Mucosa of rectum (tissue), 2 donors: ENCODE results near the gene THAP5.

Experiments
- H3K27ac ChIP-seq, 2 donors: one replicate each; pipeline ENCODE4 v1.7.0; 2013; ENCODE audit warnings: inconsistent platforms in 2 of 2, low read depth in 2 of 2, low read length in 2 of 2
- H3K27me3 ChIP-seq, 2 donors: one replicate each; pipeline ENCODE4 v1.7.0; 2013; ENCODE audit warnings: low read length in 2 of 2; ENCODE audit not compliant: control insufficient read depth in 2 of 2, insufficient read depth in 2 of 2
- H3K36me3 ChIP-seq, 2 donors: one replicate each; pipeline ENCODE4 v1.7.0; 2013; ENCODE audit warnings: low read length in 2 of 2; ENCODE audit not compliant: control insufficient read depth in 2 of 2, insufficient read depth in 2 of 2
- H3K4me1 ChIP-seq, 2 donors: one replicate each; pipeline ENCODE4 v1.7.0; 2013; ENCODE audit warnings: low read length in 2 of 2, mild to moderate bottlenecking in 1 of 2; ENCODE audit not compliant: control insufficient read depth in 2 of 2, insufficient read depth in 2 of 2
- H3K4me3 ChIP-seq, 2 donors: one replicate each; pipeline ENCODE4 v1.7.0; 2013; ENCODE audit warnings: low read length in 2 of 2
- H3K9ac ChIP-seq, 2 donors: one replicate each; pipeline ENCODE4 v1.7.0; 2013; ENCODE audit warnings: low read length in 2 of 2, low read depth in 1 of 2, mild to moderate bottlenecking in 1 of 2
- H3K9me3 ChIP-seq, 2 donors: one replicate each; pipeline ENCODE4 v1.7.0; 2013; ENCODE audit warnings: low read length in 2 of 2; ENCODE audit not compliant: control insufficient read depth in 2 of 2
- donor health status: healthy.
- donor health status: Normal muscosa, but diverticular disease.

The THAP5 gene

GRCh38 chr7:108585843-108586242, 16.3 kb upstream of the THAP5 start:
- Histone ChIP-seq H3K36me3 (no peaks in the 10 kb centered on the region), H3K9me3 (no peaks in the 10 kb centered on the region), H3K27ac (no peak overlapping the region), H3K9ac (no peak overlapping the region), H3K27me3 (no peaks in the 10 kb centered on the region), H3K4me3 (no peak overlapping the region), H3K4me1 (no peaks in the 10 kb centered on the region)

GRCh38 chr7:108584211-108584610, 14.7 kb upstream of the THAP5 start:
- H3K27ac ChIP-seq = no peak overlapping the region

GRCh38 chr7:108581655-108582491, 12.4 kb upstream of the THAP5 start:
- no peaks in the 10 kb centered on the region for H3K27me3 ChIP-seq
- H3K9ac ChIP-seq = no peak overlapping the region
- H3K36me3 ChIP-seq = peaks cover 0 to 9% of the 10 kb centered on the region in 2 donors
- no peak overlapping the region for H3K27ac ChIP-seq
- peaks cover 0 to 5% of the 10 kb centered on the region in 2 donors for H3K9me3 ChIP-seq
- no peak overlapping the region for H3K4me3 ChIP-seq
- no peaks in the 10 kb centered on the region for H3K4me1 ChIP-seq

More at GRCh38 chr7:108584211-108584610, 14.7 kb upstream of the THAP5 start:
- peaks cover 0 to 6% of the 10 kb centered on the region in 2 donors for H3K36me3 ChIP-seq
- H3K9me3 ChIP-seq = peaks cover 0 to 5% of the 10 kb centered on the region in 2 donors
- no peak overlapping the region for H3K9ac ChIP-seq
- no peaks in the 10 kb centered on the region for H3K27me3 ChIP-seq
- H3K4me3 ChIP-seq = no peak overlapping the region
- H3K4me1 ChIP-seq = no peaks in the 10 kb centered on the region

- H3K27me3 ChIP-seq = no peaks in the 10 kb centered on the region
- H3K36me3 ChIP-seq = peaks cover 5 to 9% of the 10 kb centered on the region in 2 donors
- H3K9me3 ChIP-seq = peaks cover 0 to 5% of the 10 kb centered on the region in 2 donors
- no peak overlapping the region for H3K9ac ChIP-seq
- no peak overlapping the region for H3K4me3 ChIP-seq
- H3K27ac ChIP-seq = no peak overlapping the region
- no peaks in the 10 kb centered on the region for H3K4me1 ChIP-seq
These were observed 10.8 kb upstream of the THAP5 start for GRCh38 chr7:108580298-108580697.

DNA sequence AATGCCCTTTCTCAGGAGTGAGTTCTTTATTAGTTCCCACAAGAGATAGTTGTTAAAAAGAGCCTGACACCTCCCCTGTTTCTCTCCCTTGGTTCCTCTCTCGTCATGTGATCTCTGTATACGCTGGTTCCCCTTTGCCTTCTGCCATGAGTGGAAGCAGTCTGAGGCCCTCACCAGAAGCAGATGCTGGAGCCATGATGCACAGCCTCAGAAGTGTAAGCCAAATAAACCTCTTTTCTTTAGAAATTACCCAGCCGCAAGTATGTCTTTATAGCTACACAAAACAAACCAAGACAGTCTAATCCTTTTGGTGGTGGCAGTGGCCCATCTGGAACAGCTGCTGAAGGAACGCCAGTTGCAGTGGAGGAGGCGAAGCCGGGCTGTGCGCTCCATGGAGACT, 9.4 kb upstream of the THAP5 start:
- peaks cover 0 to 5% of the 10 kb centered on the region in 2 donors for H3K9me3 ChIP-seq
- no peaks in the 10 kb centered on the region for H3K27me3 ChIP-seq
- H3K4me1 ChIP-seq = no peaks in the 10 kb centered on the region
- H3K4me3 ChIP-seq = no peak overlapping the region
- H3K9ac ChIP-seq = no peak overlapping the region
- H3K27ac ChIP-seq = no peak overlapping the region
- peaks cover 6 to 13% of the 10 kb centered on the region in 2 donors for H3K36me3 ChIP-seq

GRCh38 chr7:108576116-108576515, 6.6 kb upstream of the THAP5 start:
- H3K9me3 ChIP-seq = peaks cover 0 to 5% of the 10 kb centered on the region in 2 donors
- H3K27me3 ChIP-seq = no peaks in the 10 kb centered on the region
- H3K9ac ChIP-seq = no peak overlapping the region
- H3K4me3 ChIP-seq = no peak overlapping the region
- no peak overlapping the region for H3K27ac ChIP-seq
- H3K36me3 ChIP-seq = peaks cover 16 to 28% of the 10 kb centered on the region in 2 donors
- H3K4me1 ChIP-seq = peaks cover 0 to 5% of the 10 kb centered on the region in 2 donors

- H3K9me3 ChIP-seq = peaks cover 0 to 5% of the 10 kb centered on the region in 2 donors
These were observed 5.7 kb upstream of the THAP5 start for GRCh38 chr7:108575156-108575555.

GRCh38 chr7:108572480-108572879, 3.0 kb upstream of the THAP5 start:
- Histone ChIP-seq H3K9me3 (no peaks in the 10 kb centered on the region), H3K9ac (no peak overlapping the region), H3K4me1 (peaks cover 0 to 12% of the 10 kb centered on the region in 2 donors), H3K36me3 (peaks cover 16 to 19% of the 10 kb centered on the region in 2 donors), H3K4me3 (no peak overlapping the region), H3K27ac (no peak overlapping the region), H3K27me3 (no peaks in the 10 kb centered on the region)

More at GRCh38 chr7:108575156-108575555, 5.7 kb upstream of the THAP5 start:
- H3K4me1 ChIP-seq = peaks cover 0 to 5% of the 10 kb centered on the region in 2 donors
- peaks cover 16 to 28% of the 10 kb centered on the region in 2 donors for H3K36me3 ChIP-seq
- H3K27ac ChIP-seq = no peak overlapping the region
- no peak overlapping the region for H3K4me3 ChIP-seq
- H3K27me3 ChIP-seq = no peaks in the 10 kb centered on the region
- H3K9ac ChIP-seq = no peak overlapping the region

- H3K9ac ChIP-seq = peak overlapping the region; percentile 92 to 99
- H3K9me3 ChIP-seq = no peaks in the 10 kb centered on the region
- H3K27me3 ChIP-seq = no peaks in the 10 kb centered on the region
- H3K4me1 ChIP-seq = peaks cover 0 to 12% of the 10 kb centered on the region in 2 donors
- H3K4me3 ChIP-seq = peak overlapping the region; percentile 93 to 98
- peak overlapping the region; percentile 98 to 99 for H3K27ac ChIP-seq
- H3K36me3 ChIP-seq = peaks cover 11 to 26% of the 10 kb centered on the region in 2 donors
These were observed 745 bp upstream of the THAP5 start for GRCh38 chr7:108570146-108570755.

- Histone ChIP-seq H3K4me1 (peaks cover 0 to 12% of the 10 kb centered on the region in 2 donors), H3K36me3 (peaks cover 10 to 21% of the 10 kb centered on the region in 2 donors), H3K4me3 (peak overlapping the region; percentile 93 to 98), H3K27me3 (no peaks in the 10 kb centered on the region), H3K9ac (peak overlapping the region; percentile 90 to 99), H3K9me3 (no peaks in the 10 kb centered on the region), H3K27ac (peak overlapping the region; percentile 98 to 99)
These were observed 615 bp downstream of the THAP5 start for GRCh38 chr7:108568801-108569380.
